K562 (cell line): ENCODE results near the gene ST7. TPM values are rescaled to one million over a fixed set of nuclear protein-coding genes. Genes with fewer than 3 reads are reported as not detected.
A peak's percentile ranks its signal among the peaks of the same experiment; 100 is the strongest.

Source experiments
- CHCHD3 ChIP-seq: fragments of 250-450 bp; sonication (Bioruptor Pico); IDR thresholded peaks from 2 replicates; pipeline ENCODE4 v2.1.2; 2022; ENCODE audit warnings: mild to moderate bottlenecking
- CTBP1 ChIP-seq: fragments of 450-650 bp; IDR thresholded peaks from 2 replicates; pipeline ENCODE4 v1.6.1; 2016; ENCODE audit warnings: borderline replicate concordance
- EP300 ChIP-seq: IDR thresholded peaks from 2 replicates; pipeline ENCODE4 v1.6.1; 2012; ENCODE audit warnings: low read length, improper control_type of control experiment
- FOXP1 ChIP-seq: sonication (generic); formaldehyde crosslinking; IDR thresholded peaks from 2 replicates; pipeline ENCODE4 v1.8.0; 2022; ENCODE audit warnings: mild to moderate bottlenecking, missing genetic modification reagents
- GATAD2A ChIP-seq: fragments of 450-650 bp; IDR thresholded peaks from 2 replicates; pipeline ENCODE4 v1.6.1; 2017
- MCM3 ChIP-seq: fragments of 450-650 bp; IDR thresholded peaks from 2 replicates; pipeline ENCODE4 v1.6.1; 2016
- MECOM ChIP-seq: fragments of 250-450 bp; sonication (Bioruptor Pico); IDR thresholded peaks from 2 replicates; pipeline ENCODE4 v1.8.0; 2022; ENCODE audit warnings: inconsistent platforms
- MEIS2 ChIP-seq: fragments of 450-650 bp; IDR thresholded peaks from 2 replicates; pipeline ENCODE4 v1.6.1; 2014; ENCODE audit warnings: mild to moderate bottlenecking; ENCODE audit not compliant: partially characterized antibody
- MIER1 ChIP-seq: fragments of 450-650 bp; IDR thresholded peaks from 2 replicates; pipeline ENCODE4 v1.6.1; 2016; ENCODE audit warnings: antibody characterized with exemption, mild to moderate bottlenecking, low read depth
- MTA3 ChIP-seq: fragments of 450-650 bp; formaldehyde crosslinking; IDR thresholded peaks from 2 replicates; pipeline ENCODE4 v1.6.1; 2017; ENCODE audit warnings: mild to moderate bottlenecking, borderline replicate concordance
- NCOR1 ChIP-seq: fragments of 450-650 bp; IDR thresholded peaks from 2 replicates; pipeline ENCODE4 v1.6.1; 2016; ENCODE audit warnings: mild to moderate bottlenecking, moderate library complexity
- NONO ChIP-seq, 2 experiments: fragments of 200-400 bp in 1 of 2; fragments of 450-650 bp in 1 of 2; formaldehyde crosslinking in 1 of 2; IDR thresholded peaks; 2 replicates each; pipeline ENCODE4 v1.6.1; 2017; ENCODE audit warnings: low read depth in 2 of 2, mild to moderate bottlenecking in 2 of 2, moderate library complexity in 2 of 2, low read length in 1 of 2
- RBBP5 ChIP-seq: fragments of 200-600 bp; sonication (generic); IDR thresholded peaks from 2 replicates; pipeline ENCODE4 v1.6.1; 2012; ENCODE audit warnings: borderline replicate concordance, mild to moderate bottlenecking, low read length, control low read depth, inconsistent platforms; ENCODE audit not compliant: insufficient read depth, poor library complexity, severe bottlenecking
- RFX5 ChIP-seq: IDR thresholded peaks from 2 replicates; pipeline ENCODE4 v1.6.1; 2011; ENCODE audit warnings: low read depth, mild to moderate bottlenecking, improper control_type of control experiment, low read length
- SAFB2 ChIP-seq: fragments of 200-400 bp; formaldehyde crosslinking; IDR thresholded peaks from 2 replicates; pipeline ENCODE4 v1.6.1; 2018; ENCODE audit warnings: borderline replicate concordance, low read length, low read depth, moderate library complexity; ENCODE audit not compliant: severe bottlenecking
- STAG1 ChIP-seq: sonication (generic); formaldehyde crosslinking; IDR thresholded peaks from 2 replicates; pipeline ENCODE4 v1.5.0; 2020; ENCODE audit warnings: missing genetic modification reagents, borderline replicate concordance
- STAT5B ChIP-seq: fragments of 250-450 bp; sonication (Bioruptor Pico); IDR thresholded peaks from 2 replicates; pipeline ENCODE4 v1.8.0; 2021; ENCODE audit warnings: mild to moderate bottlenecking, inconsistent platforms
- ZEB2 ChIP-seq: fragments of 450-650 bp; IDR thresholded peaks from 2 replicates; pipeline ENCODE4 v1.6.1; 2016
- ZNF121 ChIP-seq: sonication (generic); formaldehyde crosslinking; conservative IDR thresholded peaks from 2 replicates; pipeline ENCODE4 v1.8.0; 2022; ENCODE audit warnings: missing genetic modification reagents
- ZNF143 ChIP-seq: sonication (generic); formaldehyde crosslinking; IDR thresholded peaks from 2 replicates; pipeline ENCODE4 v1.9.0; 2022; ENCODE audit warnings: mild to moderate bottlenecking, missing genetic modification reagents
- ZNF197 ChIP-seq: fragments of 200-800 bp; sonication (Bioruptor generic); IDR thresholded peaks from 2 replicates; pipeline ENCODE4 v1.6.1; 2016; ENCODE audit warnings: low read depth, missing genetic modification characterization, missing compliant biosample characterization
- ZNF436 ChIP-seq: fragments of 250-450, 450-650 bp; sonication (Bioruptor Pico); formaldehyde crosslinking; IDR thresholded peaks from 2 replicates; pipeline ENCODE4 v1.7.0; 2020; ENCODE audit warnings: mild to moderate bottlenecking
- polyA plus RNA-seq, 8 experiments: library from polyadenylated mRNA; depleted of rRNA in 4 of 8; stranded (reverse) in 5 of 8; unstranded in 3 of 8; fragments of >200 nt; fragmentation: Nextera tagmentation in 2 of 8; fragmentation: Illumina TruSeq in 1 of 8; extraction: Ambion mirVana in 2 of 8; extraction: Trizol in 1 of 8; gene quantifications; 2 replicates each; pipeline versions ENCODE4 v1.2.1 to v1.2.3, GENCODE V29; 2011 to 2014; ENCODE audit warnings: inconsistent platforms in 1 of 8, missing spikeins in 1 of 8
- total RNA-seq, 7 experiments: library from RNA; depleted of rRNA in 6 of 7; stranded (reverse); fragments of >200 nt in 6 of 7; fragmentation: Illumina TruSeq in 2 of 7; extraction: Trizol in 2 of 7; gene quantifications; 2 replicates each; pipeline versions ENCODE4 v1.2.1 to v1.2.3, GENCODE V29; 2011 to 2021; ENCODE audit warnings: low replicate concordance in 1 of 7
- TF ChIP-seq, protein P1 (sequence below): fragments of 450-650 bp; IDR thresholded peaks from 2 replicates; pipeline ENCODE4 v1.6.1; 2017; ENCODE audit warnings: antibody characterized with exemption
- TF ChIP-seq, protein P2 (sequence below): sonication (generic); formaldehyde crosslinking; IDR thresholded peaks from 2 replicates; pipeline ENCODE4 v1.8.0; 2022; ENCODE audit warnings: mild to moderate bottlenecking, missing genetic modification reagents

The ST7 gene
- total and polyA plus RNA-seq, 9 of the 15 experiments (the other 6 are each of a cell fraction or from before 2014, with no cell fraction given), result 23.9 to 56.3 (median 36.9) TPM

DNA sequence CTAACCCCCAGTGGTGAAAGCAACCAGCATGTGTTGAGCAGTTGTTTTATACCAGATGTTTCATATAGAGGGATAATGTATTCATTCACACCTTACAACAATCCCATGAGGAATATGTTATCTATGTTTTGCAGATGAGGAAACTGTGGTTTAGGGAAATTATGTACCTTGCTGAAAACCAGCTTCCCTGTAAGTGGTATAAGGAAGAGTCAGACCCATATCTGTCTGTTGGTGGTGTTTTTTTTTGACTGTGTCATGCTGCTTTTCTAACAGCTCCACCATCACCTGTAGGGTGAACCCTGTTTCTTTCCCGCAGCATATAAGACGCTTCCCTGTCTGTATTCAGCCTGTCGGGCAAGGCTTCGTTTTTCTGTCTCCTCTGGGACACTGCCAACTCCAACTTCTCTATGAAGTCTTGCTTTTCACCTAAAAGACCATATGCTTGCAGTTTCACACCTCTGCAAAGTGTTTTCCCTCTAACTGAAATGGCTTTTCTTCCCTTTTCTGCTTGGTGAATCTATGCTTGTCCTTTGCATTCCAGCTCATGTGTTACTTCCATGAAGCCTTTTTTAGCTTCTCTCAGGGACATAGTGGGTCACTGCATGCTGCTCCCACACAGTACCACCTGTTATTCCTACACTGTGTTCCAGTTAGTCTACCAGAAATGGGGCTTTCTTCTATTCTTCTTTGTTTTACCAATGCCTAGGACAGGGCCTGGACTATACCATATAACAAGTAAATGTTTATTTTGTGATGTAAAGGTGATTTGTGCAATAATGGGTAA, 92.8 kb downstream of the ST7 start (continued):
- TF ChIP-seq, protein P1, sequence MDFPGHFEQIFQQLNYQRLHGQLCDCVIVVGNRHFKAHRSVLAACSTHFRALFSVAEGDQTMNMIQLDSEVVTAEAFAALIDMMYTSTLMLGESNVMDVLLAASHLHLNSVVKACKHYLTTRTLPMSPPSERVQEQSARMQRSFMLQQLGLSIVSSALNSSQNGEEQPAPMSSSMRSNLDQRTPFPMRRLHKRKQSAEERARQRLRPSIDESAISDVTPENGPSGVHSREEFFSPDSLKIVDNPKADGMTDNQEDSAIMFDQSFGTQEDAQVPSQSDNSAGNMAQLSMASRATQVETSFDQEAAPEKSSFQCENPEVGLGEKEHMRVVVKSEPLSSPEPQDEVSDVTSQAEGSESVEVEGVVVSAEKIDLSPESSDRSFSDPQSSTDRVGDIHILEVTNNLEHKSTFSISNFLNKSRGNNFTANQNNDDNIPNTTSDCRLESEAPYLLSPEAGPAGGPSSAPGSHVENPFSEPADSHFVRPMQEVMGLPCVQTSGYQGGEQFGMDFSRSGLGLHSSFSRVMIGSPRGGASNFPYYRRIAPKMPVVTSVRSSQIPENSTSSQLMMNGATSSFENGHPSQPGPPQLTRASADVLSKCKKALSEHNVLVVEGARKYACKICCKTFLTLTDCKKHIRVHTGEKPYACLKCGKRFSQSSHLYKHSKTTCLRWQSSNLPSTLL, result no peak
- no peak for TF ChIP-seq STAG1 (CRISPR knock-in tag)
- peak; percentile 65 for TF ChIP-seq EP300
- TF ChIP-seq ZNF143 (CRISPR knock-in tag), result no peak
- TF ChIP-seq, protein P2, sequence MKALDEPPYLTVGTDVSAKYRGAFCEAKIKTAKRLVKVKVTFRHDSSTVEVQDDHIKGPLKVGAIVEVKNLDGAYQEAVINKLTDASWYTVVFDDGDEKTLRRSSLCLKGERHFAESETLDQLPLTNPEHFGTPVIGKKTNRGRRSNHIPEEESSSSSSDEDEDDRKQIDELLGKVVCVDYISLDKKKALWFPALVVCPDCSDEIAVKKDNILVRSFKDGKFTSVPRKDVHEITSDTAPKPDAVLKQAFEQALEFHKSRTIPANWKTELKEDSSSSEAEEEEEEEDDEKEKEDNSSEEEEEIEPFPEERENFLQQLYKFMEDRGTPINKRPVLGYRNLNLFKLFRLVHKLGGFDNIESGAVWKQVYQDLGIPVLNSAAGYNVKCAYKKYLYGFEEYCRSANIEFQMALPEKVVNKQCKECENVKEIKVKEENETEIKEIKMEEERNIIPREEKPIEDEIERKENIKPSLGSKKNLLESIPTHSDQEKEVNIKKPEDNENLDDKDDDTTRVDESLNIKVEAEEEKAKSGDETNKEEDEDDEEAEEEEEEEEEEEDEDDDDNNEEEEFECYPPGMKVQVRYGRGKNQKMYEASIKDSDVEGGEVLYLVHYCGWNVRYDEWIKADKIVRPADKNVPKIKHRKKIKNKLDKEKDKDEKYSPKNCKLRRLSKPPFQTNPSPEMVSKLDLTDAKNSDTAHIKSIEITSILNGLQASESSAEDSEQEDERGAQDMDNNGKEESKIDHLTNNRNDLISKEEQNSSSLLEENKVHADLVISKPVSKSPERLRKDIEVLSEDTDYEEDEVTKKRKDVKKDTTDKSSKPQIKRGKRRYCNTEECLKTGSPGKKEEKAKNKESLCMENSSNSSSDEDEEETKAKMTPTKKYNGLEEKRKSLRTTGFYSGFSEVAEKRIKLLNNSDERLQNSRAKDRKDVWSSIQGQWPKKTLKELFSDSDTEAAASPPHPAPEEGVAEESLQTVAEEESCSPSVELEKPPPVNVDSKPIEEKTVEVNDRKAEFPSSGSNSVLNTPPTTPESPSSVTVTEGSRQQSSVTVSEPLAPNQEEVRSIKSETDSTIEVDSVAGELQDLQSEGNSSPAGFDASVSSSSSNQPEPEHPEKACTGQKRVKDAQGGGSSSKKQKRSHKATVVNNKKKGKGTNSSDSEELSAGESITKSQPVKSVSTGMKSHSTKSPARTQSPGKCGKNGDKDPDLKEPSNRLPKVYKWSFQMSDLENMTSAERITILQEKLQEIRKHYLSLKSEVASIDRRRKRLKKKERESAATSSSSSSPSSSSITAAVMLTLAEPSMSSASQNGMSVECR (CRISPR knock-in tag), result no peak
- TF ChIP-seq RBBP5, result peak; percentile 29
- no peak for TF ChIP-seq GATAD2A
- TF ChIP-seq MCM3, result no peak
- TF ChIP-seq STAT5B, result no peak
- 0 out of 2 replicates have a peak, but pooled peaks have one; percentile 37 for TF ChIP-seq MTA3
- TF ChIP-seq CTBP1, result peak; percentile 80
- TF ChIP-seq MECOM (CRISPR knock-in tag), result 0 out of 2 replicates have a peak, but pooled peaks have one; percentile 44
- TF ChIP-seq ZNF436 (CRISPR knock-in tag), result no peak
- TF ChIP-seq CHCHD3 (CRISPR knock-in tag), result no peak
- TF ChIP-seq MIER1, result no peak
- 0 out of 2 replicates have a peak, but pooled peaks have one; percentile 24 for TF ChIP-seq NCOR1
- TF ChIP-seq MEIS2, result peak; percentile 30
- no peak for TF ChIP-seq ZNF121 (CRISPR knock-in tag)
- no peak for TF ChIP-seq ZNF197
- TF ChIP-seq ZEB2, result peak; percentile 85
- TF ChIP-seq FOXP1 (CRISPR knock-in tag), result no peak
- TF ChIP-seq SAFB2, result no peak
- no peak for TF ChIP-seq RFX5
- no peak for TF ChIP-seq NONO (IDR thresholded peaks at IDR 0.05; ENCODE audit: low read depth in 2 of 2, low read length in 1 of 2)
